Ishikawa (cell line): ENCODE results near the gene POLR3E.

Source experiments
- CEBPB ChIP-seq: IDR thresholded peaks from 2 replicates; pipeline ENCODE4 v1.6.1; 2012
- CREB1 ChIP-seq: IDR thresholded peaks from 2 replicates; pipeline ENCODE4 v1.6.1; 2012; ENCODE audit warnings: low read depth
- EGR1 ChIP-seq: IDR thresholded peaks from 2 replicates; pipeline ENCODE4 v1.6.1; 2012
- EP300 ChIP-seq: IDR thresholded peaks from 2 replicates; pipeline ENCODE4 v1.6.1; 2012; ENCODE audit warnings: borderline replicate concordance
- FOXM1 ChIP-seq: IDR thresholded peaks from 2 replicates; pipeline ENCODE4 v1.6.1; 2012; ENCODE audit warnings: low read depth, borderline replicate concordance
- MAX ChIP-seq: IDR thresholded peaks from 2 replicates; pipeline ENCODE4 v1.6.1; 2012
- NFIC ChIP-seq: IDR thresholded peaks from 2 replicates; pipeline ENCODE4 v1.6.1; 2012
- RAD21 ChIP-seq: IDR thresholded peaks from 2 replicates; pipeline ENCODE4 v1.6.1; 2012; ENCODE audit warnings: low read depth
- REST ChIP-seq: IDR thresholded peaks from 2 replicates; pipeline ENCODE4 v1.6.1; 2012; ENCODE audit warnings: low read depth, mild to moderate bottlenecking
- TAF1 ChIP-seq: IDR thresholded peaks from 2 replicates; pipeline ENCODE4 v1.6.1; 2012; ENCODE audit warnings: low read depth, mild to moderate bottlenecking
- TCF12 ChIP-seq: IDR thresholded peaks from 2 replicates; pipeline ENCODE4 v1.6.1; 2012; ENCODE audit warnings: low read depth
- TEAD4 ChIP-seq: IDR thresholded peaks from 2 replicates; pipeline ENCODE4 v1.6.1; 2012
- YY1 ChIP-seq: IDR thresholded peaks from 2 replicates; pipeline ENCODE4 v1.6.1; 2012; ENCODE audit warnings: low read depth
- ZBTB7A ChIP-seq: IDR thresholded peaks from 2 replicates; pipeline ENCODE4 v1.6.1; 2012; ENCODE audit warnings: low read depth
- TF ChIP-seq, protein P1 (sequence below): IDR thresholded peaks from 2 replicates; pipeline ENCODE4 v1.6.1; 2012

The POLR3E gene

DNA sequence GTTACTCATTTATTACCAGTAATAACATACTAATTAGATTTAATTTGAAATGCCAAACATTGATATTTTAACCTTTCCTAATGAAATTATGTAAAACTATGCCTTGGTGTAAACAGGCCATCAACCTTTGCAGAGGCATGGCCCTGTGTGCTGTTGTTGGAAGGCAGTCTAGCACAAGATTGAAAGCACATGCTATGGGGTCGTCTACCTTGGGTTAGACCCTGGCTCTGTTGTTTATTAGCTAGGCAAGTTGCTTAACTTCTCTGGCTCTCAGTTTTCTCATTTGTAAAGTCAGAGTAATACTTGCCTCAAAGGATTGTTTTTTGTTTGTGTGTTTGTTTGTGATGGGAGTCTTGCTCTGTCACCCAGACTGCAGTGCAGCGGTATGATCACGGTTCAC lies 86.6 kb downstream of the POLR3E start:
- TF ChIP-seq REST (no peak), CREB1 (no peak), TCF12 (no peak), MAX (no peak), FOXM1 (no peak), NFIC (no peak), TAF1 (no peak), EP300 (no peak), CEBPB (no peak), RAD21 (no peak), ZBTB7A (no peak), TEAD4 (no peak), EGR1 (no peak), YY1 (no peak)
- TF ChIP-seq, protein P1, sequence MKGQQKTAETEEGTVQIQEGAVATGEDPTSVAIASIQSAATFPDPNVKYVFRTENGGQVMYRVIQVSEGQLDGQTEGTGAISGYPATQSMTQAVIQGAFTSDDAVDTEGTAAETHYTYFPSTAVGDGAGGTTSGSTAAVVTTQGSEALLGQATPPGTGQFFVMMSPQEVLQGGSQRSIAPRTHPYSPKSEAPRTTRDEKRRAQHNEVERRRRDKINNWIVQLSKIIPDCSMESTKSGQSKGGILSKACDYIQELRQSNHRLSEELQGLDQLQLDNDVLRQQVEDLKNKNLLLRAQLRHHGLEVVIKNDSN = no peak
